ENCODE data around the gene RBM19.

RBM19 gene

GRCh38 chr12:113955109-113955970, 10.8 kb downstream of the RBM19 start:
- no peak for DNase-seq

GRCh38 chr12:113954547-113954946, 11.6 kb downstream of the RBM19 start:
- DNase-seq: no peak

GRCh38 chr12:113950873-113951272, 15.3 kb downstream of the RBM19 start:
- DNase-seq: no peak

- DNase-seq: no peak
Measured at GRCh38 chr12:113949321-113950305, 16.5 kb downstream of the RBM19 start.

- no peak for DNase-seq
Measured at GRCh38 chr12:113948151-113948914, 17.8 kb downstream of the RBM19 start.

GRCh38 chr12:113946175-113946574, 19.9 kb downstream of the RBM19 start:
- no peak for DNase-seq

- DNase-seq: no peak
Measured at GRCh38 chr12:113945174-113946173, 20.7 kb downstream of the RBM19 start.

- no peak for DNase-seq
Measured at GRCh38 chr12:113942209-113942608, 23.9 kb downstream of the RBM19 start.

GRCh38 chr12:113941208-113941486, 25.0 kb downstream of the RBM19 start:
- no peak for DNase-seq

- DNase-seq: no peak
Measured at GRCh38 chr12:113940357-113941207, 25.5 kb downstream of the RBM19 start.

GRCh38 chr12:113939867-113940266, 26.3 kb downstream of the RBM19 start:
- no peak for DNase-seq

- no peak for DNase-seq
Measured at GRCh38 chr12:113938471-113938870, 27.7 kb downstream of the RBM19 start.

GRCh38 chr12:113936460-113936859, 29.7 kb downstream of the RBM19 start:
- DNase-seq: no peak

- no peak for DNase-seq
Measured at GRCh38 chr12:113935459-113935858, 30.7 kb downstream of the RBM19 start.

GRCh38 chr12:113934946-113935345, 31.2 kb downstream of the RBM19 start:
- DNase-seq: no peak

GRCh38 chr12:113934060-113934814, 31.9 kb downstream of the RBM19 start:
- no peak for DNase-seq

- DNase-seq: no peak
Measured at GRCh38 chr12:113933201-113933786, 32.8 kb downstream of the RBM19 start.

GRCh38 chr12:113932381-113933196, 33.5 kb downstream of the RBM19 start:
- no peak for DNase-seq

GRCh38 chr12:113931517-113931916, 34.6 kb downstream of the RBM19 start:
- no peak for DNase-seq

All from activated naive CD4-positive, alpha-beta T cell treated with Interleukin-2 at 50 U/mL for 16 hours (primary cell).